ENCODE measurements around the gene TMEM43. TPM values are rescaled to one million over a fixed set of nuclear protein-coding genes. Genes with fewer than 3 reads are reported as not detected.

Gene TMEM43
- total RNA-seq, 1 donor from 2014 or later = 29.5 TPM

- intact Hi-C loops (cut with micrococcal nuclease) = no loop called here
Observed at GRCh38 chr3:14162178-14162577, 37.3 kb downstream of the TMEM43 start.

DNA sequence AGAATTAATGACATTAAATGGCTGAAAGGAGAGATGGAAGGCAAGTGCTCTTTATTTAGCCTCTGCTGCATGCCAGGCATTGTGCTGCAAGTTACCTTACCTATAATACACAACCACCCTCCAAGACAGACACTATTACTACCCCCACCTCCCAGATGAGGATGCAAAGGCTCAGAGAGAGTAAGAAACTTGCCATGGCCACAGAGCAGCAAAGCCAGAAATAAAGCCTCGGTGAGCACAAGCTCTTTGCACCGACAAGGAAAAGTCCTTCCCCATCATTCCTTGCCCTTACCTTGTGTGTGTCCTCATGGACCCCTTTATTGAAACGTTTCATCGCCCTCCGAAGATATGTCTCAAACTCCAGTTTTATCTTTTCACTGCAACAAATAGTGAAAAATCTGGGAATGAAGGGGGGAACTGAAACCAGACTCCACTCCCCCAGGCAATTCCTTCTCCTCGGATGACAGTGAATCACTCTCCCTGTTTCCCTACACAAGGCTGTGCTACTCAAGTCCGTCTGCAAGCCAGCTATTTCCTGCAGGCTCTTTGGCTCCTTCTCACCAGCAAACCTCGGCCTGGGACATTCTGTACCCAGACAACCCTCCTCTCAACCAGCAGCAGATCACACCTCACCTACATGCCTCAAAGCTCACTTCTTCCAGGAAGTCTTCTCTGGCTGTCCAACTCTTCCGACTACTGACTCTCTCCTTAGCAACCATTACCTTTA lies 42.2 kb downstream of the TMEM43 start:
- DNase-seq = no peak
- ATAC-seq = no peak
- intact Hi-C loops (cut with micrococcal nuclease) = no loop called here

More at GRCh38 chr3:14162178-14162577, 37.3 kb downstream of the TMEM43 start:
- ATAC-seq = no peak
- no peak for DNase-seq

- ATAC-seq (no peak), DNase-seq (no peak)
- intact Hi-C loops (cut with micrococcal nuclease) = no loop called here
Observed at GRCh38 chr3:14169435-14169834, 44.6 kb downstream of the TMEM43 start.

GRCh38 chr3:14169871-14170270 lies 45.0 kb downstream of the TMEM43 start:
- intact Hi-C loops (cut with micrococcal nuclease) = no loop called here
- no peak for DNase-seq
- no peak for ATAC-seq

GRCh38 chr3:14170531-14171159 lies 45.8 kb downstream of the TMEM43 start:
- intact Hi-C loops (cut with micrococcal nuclease) = no loop called here
- DNase-seq (no peak), ATAC-seq (no peak)

DNA sequence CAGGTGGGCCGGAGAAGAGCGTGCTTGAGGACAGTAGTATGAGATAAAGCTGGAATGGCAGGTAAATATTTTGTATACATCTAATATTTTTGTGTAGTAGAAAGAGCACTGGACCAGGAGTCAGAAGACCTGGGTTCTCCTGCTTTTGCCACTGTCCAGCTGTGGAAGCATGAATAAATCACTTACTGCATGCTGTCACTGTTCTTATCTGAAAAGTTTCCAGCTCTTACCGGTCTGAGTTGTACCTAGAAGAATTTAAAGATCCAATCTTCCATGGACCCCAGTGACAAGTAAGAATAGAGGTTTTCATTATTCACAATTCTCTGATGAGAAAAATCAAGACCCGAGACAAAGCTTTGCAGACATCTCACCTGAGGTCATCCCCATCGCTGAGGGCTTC lies 47.6 kb downstream of the TMEM43 start:
- no peak for ATAC-seq
- no peak for DNase-seq
- intact Hi-C loops (cut with micrococcal nuclease) = no loop called here

DNA sequence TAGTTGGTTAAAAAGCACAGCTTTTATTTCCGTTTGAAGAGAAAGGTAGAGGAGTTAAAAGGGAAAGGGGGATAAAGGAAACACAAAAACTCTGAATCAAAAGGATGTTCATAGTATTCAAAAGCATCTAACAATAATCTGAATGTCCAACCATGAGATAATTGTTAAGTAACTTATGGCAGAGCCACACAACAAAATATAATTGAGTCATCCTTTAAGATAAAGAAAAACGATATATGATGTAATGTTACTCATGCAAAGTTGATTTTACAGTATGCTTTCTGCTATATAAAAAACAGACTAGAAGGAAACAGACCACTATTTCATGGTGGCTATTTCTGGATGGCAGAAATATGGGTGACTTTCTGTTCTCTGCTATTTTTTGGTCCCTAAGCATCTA lies 49.6 kb downstream of the TMEM43 start:
- no peak for ATAC-seq
- intact Hi-C loops (cut with micrococcal nuclease) = no loop called here
- no peak for DNase-seq

- intact Hi-C loops (cut with micrococcal nuclease) = no loop called here
- ATAC-seq (no peak), DNase-seq (no peak)
Observed at GRCh38 chr3:14175383-14176037, 50.7 kb downstream of the TMEM43 start.

GRCh38 chr3:14177580-14178246 lies 52.9 kb downstream of the TMEM43 start:
- DNase-seq = no peak
- ATAC-seq = peak; percentile 56
- intact Hi-C loops (cut with micrococcal nuclease) = no loop called here

DNA sequence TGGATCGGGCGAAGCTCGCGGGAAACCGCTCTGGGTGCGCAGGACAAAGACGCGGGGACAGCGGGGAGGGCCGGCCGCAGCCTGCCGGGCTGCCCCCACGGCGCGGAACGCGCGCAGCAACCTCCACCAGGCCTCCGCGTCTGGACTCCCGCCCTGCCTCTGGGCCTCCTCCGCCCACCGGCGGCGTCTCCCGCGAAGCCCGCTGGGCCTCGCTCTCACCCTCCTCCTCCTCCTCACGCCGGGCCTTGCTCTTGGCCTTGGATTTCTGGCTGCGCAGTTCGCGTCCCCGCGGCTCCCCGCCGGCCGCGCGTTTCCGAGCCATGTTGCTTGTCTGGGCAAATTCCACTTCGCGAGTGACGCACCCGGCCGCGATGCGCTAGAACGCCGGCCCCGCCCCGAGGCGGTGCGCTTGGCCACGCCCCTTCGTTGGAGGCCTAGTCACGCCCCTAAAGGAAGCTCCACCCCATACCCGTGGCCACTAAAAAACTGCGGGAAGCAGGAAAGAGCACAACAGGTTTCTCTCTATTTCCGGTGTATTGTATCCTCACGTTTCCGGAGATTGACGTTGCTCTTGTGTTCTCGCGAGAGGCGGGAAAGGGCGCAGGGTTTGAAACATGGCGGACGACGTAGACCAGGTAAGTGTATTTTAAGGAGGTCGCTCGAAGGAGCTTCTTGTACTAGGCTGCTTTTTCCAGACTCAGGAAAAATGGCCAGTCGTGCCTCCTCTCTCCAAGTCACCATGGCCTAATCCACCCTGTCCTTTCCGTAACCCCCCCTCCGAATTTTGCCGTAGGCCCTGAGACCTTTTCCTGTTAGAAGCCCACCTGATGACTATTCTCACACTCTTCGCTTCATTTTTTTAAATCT lies 53.6 kb downstream of the TMEM43 start, which contains the start of the genes LSM3 and XPC:
TSS of gene LSM3 (plus strand) at position 571 of the 867 bp plus-strand sequence. CDS start at position 615, 44 bp downstream.
TSS of gene XPC (minus strand) at position 355 of the 867 bp plus-strand sequence. CDS start at position 322, 33 bp downstream.
- peak; percentile 98 for DNase-seq
- intact Hi-C loops (cut with micrococcal nuclease) = no loop called here
- peak; percentile 99 for ATAC-seq

DNA sequence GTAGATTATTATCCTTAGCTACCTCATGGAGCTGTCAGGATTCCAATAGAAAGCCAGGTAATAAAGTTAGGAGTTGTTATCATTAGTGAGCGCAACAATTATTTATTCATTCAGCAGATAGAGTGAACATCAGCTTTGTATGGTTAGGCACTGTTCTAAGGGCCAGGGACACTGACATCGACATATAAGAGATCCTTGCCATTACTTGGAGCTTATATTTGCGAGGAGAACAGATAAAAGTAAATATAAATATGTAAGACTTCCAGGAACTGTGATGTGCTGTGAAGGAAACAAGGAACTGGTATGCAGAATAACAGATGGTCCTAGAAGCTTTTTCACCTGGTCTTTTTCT lies 54.2 kb downstream of the TMEM43 start:
- DNase-seq (no peak), ATAC-seq (no peak)
- intact Hi-C loops (cut with micrococcal nuclease) = no loop called here

DNA sequence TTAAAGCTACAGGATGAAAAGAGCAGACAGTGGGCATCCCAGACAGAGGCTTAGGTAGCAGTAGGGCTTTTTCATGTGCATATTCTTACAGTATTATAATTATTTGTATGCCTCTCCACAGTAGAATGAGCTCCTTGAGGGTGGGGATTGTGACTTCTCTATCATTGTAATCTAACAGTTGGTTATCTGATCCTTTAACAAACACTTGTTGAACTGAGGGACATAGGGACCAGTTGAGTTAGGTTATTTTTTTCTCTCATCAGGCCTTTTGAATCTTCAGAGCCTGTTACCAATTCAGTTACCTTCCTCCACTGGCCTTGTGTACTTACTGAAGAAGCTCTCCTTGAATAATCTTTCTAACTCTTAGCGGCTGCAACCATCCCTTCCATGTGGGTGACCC lies 54.9 kb downstream of the TMEM43 start:
- intact Hi-C loops (cut with micrococcal nuclease) = no loop called here
- DNase-seq (no peak), ATAC-seq (no peak)

DNA sequence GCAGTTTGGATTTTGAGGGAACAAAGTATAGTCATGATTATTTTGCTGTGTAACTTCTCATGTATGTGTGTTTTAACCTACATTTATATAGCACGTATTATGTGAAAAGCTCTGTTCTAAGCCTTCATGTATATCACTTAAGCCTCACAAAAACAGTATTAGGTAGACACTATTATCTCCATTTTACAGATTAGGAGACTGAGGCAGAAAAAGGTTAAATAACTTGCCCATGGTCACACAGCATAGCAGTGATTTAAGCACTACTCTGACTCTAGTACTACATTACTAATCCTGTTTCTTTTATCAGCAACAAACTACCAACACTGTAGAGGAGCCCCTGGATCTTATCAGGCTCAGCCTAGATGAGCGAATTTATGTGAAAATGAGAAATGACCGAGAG lies 56.4 kb downstream of the TMEM43 start:
- ATAC-seq (no peak), DNase-seq (no peak)
- intact Hi-C loops (cut with micrococcal nuclease) = no loop called here

DNA sequence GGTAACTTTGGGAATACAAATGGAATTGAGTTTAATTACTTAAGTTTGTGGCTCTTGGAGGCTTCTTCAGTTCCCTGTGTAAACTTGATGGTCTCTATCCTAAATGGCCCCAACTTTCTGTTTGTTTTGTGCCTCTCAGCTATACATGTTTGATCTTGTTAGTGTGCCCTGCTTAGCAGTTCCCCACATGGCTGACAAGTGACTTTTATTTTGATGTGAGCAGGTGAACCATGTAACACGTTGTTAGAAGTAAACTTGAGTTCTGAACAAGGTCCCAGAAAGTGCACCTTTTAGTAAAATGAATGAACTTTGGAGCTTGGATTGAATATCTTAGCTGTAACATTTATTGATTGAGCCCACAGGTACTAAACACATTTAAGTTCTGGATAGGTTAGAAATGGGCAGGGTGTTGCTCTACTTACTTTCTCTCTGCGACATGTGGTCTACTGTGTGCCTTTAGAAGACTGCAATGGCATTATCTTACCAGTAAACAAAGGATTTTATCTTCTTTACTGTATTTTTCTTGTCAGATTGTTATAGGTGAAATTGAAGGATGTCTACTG lies 58.2 kb downstream of the TMEM43 start:
- intact Hi-C loops (cut with micrococcal nuclease) = no loop called here
- DNase-seq (no peak), ATAC-seq (no peak)

DNA sequence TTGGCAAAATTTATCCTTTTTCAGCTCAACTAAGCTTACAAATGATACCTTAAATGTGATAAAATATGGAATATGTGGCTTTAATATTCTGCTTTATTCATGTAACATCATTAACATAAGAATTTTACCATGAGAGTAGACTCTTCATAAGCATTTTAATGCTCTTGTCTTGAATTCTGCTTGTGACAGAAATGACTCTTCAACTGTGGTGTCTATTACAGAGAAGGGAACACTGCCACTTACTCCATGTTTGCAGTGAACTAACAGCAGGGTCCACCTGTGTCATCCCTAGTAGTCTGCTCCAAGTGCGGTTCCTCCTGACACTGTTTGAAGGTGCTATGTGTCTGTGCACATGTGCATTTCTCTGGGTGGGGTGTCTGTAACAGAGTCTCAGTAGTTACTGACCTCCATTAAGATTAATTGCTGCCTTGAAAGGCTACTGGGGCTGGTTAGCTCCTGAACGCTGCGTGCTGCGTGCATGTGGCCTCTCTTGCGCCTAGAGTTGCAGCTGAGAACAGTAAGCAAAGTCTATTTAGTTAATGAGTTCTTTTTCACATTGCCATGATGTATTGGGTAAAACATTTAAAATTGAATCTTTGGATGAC lies 62.1 kb downstream of the TMEM43 start:
- intact Hi-C loops (cut with micrococcal nuclease) = no loop called here
- no peak for DNase-seq
- ATAC-seq = no peak

DNA sequence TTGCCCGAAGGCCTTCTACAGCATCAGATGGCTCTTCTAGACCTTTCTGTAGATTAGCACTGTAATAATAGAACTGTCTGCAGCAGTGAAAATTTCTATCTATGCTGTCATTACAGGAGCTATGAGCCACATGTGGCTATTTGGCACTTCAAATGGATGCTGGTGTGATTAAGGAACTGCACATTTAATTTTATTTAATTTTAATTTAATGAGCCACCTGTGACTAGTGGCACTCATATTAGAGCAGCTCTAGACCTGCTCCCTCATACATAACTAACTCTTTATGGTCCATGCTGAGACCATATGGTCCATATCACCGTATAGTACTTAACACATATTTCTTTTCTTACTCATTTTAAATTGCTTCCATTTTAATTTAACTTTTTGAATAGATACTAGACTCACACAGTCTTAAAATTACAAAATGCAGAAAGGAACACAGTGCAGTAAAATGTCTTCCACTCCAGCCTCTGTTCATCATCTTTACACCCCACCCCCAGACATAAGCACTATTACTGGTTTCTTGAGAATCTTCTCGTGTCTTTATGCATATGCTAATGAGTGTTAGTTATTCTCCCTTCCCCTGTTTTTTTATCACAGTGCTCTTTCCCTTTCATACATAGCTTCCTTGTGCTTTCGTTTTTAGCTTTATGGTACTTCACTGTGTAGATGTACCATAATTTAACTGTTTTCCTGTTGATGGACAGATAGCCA lies 63.3 kb downstream of the TMEM43 start:
- DNase-seq (no peak), ATAC-seq (no peak)
- intact Hi-C loops (cut with micrococcal nuclease) = no loop called here

All from left ventricle myocardium superior (tissue), 1 donor.